HEK293 (cell line): ENCODE data around the gene LYST.

Source experiments
- FEZF1 ChIP-seq: fragments of 450-650 bp; formaldehyde crosslinking; IDR thresholded peaks from 2 replicates; pipeline ENCODE4 v1.5.1; 2016; ENCODE audit warnings: missing biosample characterization, missing genetic modification characterization
- KLF9 ChIP-seq: fragments of 450-650 bp; formaldehyde crosslinking; IDR thresholded peaks from 2 replicates; pipeline ENCODE4 v1.5.1; 2016; ENCODE audit warnings: missing biosample characterization, missing genetic modification characterization, low read depth
- SETDB1 ChIP-seq: IDR thresholded peaks from one replicate; pipeline ENCODE4 v1.6.1; 2017; ENCODE audit warnings: mild to moderate bottlenecking, low read length, moderate library complexity, mixed read lengths; ENCODE audit not compliant: insufficient read length
- ZNF112 ChIP-seq: fragments of 450-650 bp; formaldehyde crosslinking; IDR thresholded peaks from 2 replicates; pipeline ENCODE4 v1.5.0; 2017; ENCODE audit warnings: missing biosample characterization, missing genetic modification characterization
- ZNF274 ChIP-seq, 2 experiments: fragments of 200-500 bp in 1 of 2; fragments of 450-650 bp in 1 of 2; sonication (Bioruptor generic) in 1 of 2; formaldehyde crosslinking in 1 of 2; IDR thresholded peaks; 2 replicates each; pipeline versions ENCODE4 v1.5.1 to v1.6.1; 2014 to 2016; ENCODE audit warnings: borderline replicate concordance in 1 of 2, inconsistent platforms in 1 of 2, low read length in 1 of 2, missing biosample characterization in 1 of 2, missing genetic modification characterization in 1 of 2
- ZNF670 ChIP-seq: fragments of 450-650 bp; formaldehyde crosslinking; IDR thresholded peaks from 2 replicates; pipeline ENCODE4 v1.5.1; 2016; ENCODE audit warnings: missing biosample characterization, missing genetic modification characterization, low read depth
- ZNF776 ChIP-seq: fragments of 450-650 bp; formaldehyde crosslinking; IDR thresholded peaks from 2 replicates; pipeline ENCODE4 v1.5.0; 2017; ENCODE audit warnings: missing biosample characterization, missing genetic modification characterization, borderline replicate concordance
- ZNF792 ChIP-seq: fragments of 450-650 bp; formaldehyde crosslinking; IDR thresholded peaks from 2 replicates; pipeline ENCODE4 v1.5.1; 2016; ENCODE audit warnings: missing biosample characterization, missing genetic modification characterization
- TF ChIP-seq, protein P1 (sequence below): fragments of 450-650 bp; formaldehyde crosslinking; IDR thresholded peaks from 2 replicates; pipeline ENCODE4 v1.5.1; 2016; ENCODE audit warnings: missing biosample characterization, missing genetic modification characterization
- TF ChIP-seq, protein P2 (sequence below): fragments of 450-650 bp; formaldehyde crosslinking; IDR thresholded peaks from 2 replicates; pipeline ENCODE4 v1.5.1; 2016; ENCODE audit warnings: missing biosample characterization, missing genetic modification characterization
- TF ChIP-seq, protein P3 (sequence below): fragments of 450-650 bp; formaldehyde crosslinking; optimal IDR thresholded peaks from 2 replicates; pipeline ENCODE3; 2016; ENCODE audit warnings: missing biosample characterization, mild to moderate bottlenecking, missing genetic modification characterization

DNA sequence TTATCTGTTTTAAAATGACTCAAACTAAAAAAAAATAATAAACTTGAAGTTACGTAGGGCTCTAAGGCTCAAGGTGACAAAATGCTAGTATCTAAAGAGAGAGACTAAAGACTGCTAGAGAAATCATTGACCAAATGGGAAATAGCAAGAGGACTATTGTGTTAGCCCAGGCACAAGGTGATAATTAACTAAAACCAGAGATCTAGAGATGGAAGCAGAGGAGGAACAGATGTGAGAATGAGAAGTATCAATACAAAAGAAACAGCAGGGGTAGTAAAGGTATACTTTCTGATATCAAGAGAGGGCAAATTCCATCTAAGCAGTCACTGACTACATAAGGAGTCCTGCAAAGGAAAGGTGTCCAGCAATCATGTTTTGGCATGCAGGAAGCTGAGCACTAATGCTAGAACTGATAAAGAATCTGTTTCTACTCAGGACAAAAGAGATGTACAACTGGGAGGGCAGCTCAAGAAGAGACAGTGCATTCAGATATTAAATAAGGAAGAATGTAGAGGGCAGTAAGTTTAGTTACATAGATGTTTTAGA is 116.9 kb downstream of the LYST start:
- TF ChIP-seq, protein P1, sequence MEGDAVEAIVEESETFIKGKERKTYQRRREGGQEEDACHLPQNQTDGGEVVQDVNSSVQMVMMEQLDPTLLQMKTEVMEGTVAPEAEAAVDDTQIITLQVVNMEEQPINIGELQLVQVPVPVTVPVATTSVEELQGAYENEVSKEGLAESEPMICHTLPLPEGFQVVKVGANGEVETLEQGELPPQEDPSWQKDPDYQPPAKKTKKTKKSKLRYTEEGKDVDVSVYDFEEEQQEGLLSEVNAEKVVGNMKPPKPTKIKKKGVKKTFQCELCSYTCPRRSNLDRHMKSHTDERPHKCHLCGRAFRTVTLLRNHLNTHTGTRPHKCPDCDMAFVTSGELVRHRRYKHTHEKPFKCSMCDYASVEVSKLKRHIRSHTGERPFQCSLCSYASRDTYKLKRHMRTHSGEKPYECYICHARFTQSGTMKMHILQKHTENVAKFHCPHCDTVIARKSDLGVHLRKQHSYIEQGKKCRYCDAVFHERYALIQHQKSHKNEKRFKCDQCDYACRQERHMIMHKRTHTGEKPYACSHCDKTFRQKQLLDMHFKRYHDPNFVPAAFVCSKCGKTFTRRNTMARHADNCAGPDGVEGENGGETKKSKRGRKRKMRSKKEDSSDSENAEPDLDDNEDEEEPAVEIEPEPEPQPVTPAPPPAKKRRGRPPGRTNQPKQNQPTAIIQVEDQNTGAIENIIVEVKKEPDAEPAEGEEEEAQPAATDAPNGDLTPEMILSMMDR: no peak
- TF ChIP-seq ZNF776 (tag by site-specific recombination) (no peak), FEZF1 (tag by site-specific recombination) (no peak), ZNF274 (IDR thresholded peaks at IDR 0.05; ENCODE audit: low read length) (no peak), ZNF274 (tag by site-specific recombination; IDR thresholded peaks at IDR 0.05; ENCODE audit: borderline replicate concordance) (no peak), KLF9 (no peak), ZNF112 (tag by site-specific recombination) (no peak), SETDB1 (no peak), ZNF792 (no peak), ZNF670 (tag by site-specific recombination) (no peak)
- TF ChIP-seq, protein P2, sequence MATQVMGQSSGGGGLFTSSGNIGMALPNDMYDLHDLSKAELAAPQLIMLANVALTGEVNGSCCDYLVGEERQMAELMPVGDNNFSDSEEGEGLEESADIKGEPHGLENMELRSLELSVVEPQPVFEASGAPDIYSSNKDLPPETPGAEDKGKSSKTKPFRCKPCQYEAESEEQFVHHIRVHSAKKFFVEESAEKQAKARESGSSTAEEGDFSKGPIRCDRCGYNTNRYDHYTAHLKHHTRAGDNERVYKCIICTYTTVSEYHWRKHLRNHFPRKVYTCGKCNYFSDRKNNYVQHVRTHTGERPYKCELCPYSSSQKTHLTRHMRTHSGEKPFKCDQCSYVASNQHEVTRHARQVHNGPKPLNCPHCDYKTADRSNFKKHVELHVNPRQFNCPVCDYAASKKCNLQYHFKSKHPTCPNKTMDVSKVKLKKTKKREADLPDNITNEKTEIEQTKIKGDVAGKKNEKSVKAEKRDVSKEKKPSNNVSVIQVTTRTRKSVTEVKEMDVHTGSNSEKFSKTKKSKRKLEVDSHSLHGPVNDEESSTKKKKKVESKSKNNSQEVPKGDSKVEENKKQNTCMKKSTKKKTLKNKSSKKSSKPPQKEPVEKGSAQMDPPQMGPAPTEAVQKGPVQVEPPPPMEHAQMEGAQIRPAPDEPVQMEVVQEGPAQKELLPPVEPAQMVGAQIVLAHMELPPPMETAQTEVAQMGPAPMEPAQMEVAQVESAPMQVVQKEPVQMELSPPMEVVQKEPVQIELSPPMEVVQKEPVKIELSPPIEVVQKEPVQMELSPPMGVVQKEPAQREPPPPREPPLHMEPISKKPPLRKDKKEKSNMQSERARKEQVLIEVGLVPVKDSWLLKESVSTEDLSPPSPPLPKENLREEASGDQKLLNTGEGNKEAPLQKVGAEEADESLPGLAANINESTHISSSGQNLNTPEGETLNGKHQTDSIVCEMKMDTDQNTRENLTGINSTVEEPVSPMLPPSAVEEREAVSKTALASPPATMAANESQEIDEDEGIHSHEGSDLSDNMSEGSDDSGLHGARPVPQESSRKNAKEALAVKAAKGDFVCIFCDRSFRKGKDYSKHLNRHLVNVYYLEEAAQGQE: no peak
- TF ChIP-seq, protein P3, sequence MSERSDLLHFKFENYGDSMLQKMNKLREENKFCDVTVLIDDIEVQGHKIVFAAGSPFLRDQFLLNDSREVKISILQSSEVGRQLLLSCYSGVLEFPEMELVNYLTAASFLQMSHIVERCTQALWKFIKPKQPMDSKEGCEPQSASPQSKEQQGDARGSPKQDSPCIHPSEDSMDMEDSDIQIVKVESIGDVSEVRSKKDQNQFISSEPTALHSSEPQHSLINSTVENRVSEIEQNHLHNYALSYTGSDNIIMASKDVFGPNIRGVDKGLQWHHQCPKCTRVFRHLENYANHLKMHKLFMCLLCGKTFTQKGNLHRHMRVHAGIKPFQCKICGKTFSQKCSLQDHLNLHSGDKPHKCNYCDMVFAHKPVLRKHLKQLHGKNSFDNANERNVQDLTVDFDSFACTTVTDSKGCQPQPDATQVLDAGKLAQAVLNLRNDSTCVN (tag by site-specific recombination): no peak
